ENCODE data around the gene MLANA. TPM values are rescaled to one million over a fixed set of nuclear protein-coding genes. Genes with fewer than 3 reads are reported as not detected.

MLANA gene
- total and polyA plus RNA-seq, 2 experiments from 2014 or later, result 0.24 TPM; not detected in 1

DNA sequence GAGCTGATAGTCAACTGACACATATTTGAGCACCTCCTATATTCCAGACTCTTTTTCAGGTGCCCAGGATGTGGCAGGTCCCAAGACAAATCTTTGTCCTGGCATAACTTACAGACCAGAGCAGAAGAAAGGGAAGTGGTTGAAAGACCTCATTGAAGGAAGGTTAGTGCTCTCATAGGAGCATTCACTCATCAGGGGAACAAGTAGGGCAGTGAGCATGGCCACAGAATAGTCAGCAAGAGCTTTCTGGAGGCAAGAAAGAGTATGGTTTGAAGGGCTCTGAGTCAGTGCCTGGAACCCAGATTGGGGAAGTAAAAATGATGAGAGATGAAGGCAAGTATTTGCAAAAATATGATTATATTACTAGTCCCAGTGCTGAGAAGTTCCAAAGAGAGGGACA is 32.8 kb upstream of the MLANA start:
- Histone ChIP-seq H3K4me1 (ENCODE audit: insufficient read depth) (no peaks in the 10 kb centered on the region), H3K27ac (no peak overlapping the region), H3K9me2 (ENCODE audit: insufficient read depth) (no peaks in the 10 kb centered on the region), H3K9ac (no peak overlapping the region), H3F3A (ENCODE audit: insufficient read depth) (no peaks in the 10 kb centered on the region), H3K27me3 (replicated peaks; ENCODE audit: insufficient read depth) (no peaks in the 10 kb centered on the region), H3K79me2 (ENCODE audit: insufficient read depth) (no peaks in the 10 kb centered on the region), H3K4me2 (ENCODE audit: unreplicated experiment) (no peak overlapping the region), H4K20me1 (ENCODE audit: insufficient read depth) (no peaks in the 10 kb centered on the region), H2AFZ (no peak overlapping the region), H3K9me3 (ENCODE audit: low read depth) (no peaks in the 10 kb centered on the region), H3K4me3 (no peak overlapping the region), H3K36me3 (ENCODE audit: low read depth) (no peaks in the 10 kb centered on the region)
- no peak for TF ChIP-seq EZH2phosphoT487 (IDR thresholded peaks at IDR 0.05; ENCODE audit: insufficient read depth, low read depth)
- TF ChIP-seq EZH2 (IDR thresholded peaks at IDR 0.05; ENCODE audit: insufficient read depth, poor library complexity, severe bottlenecking), result no peak
- in situ Hi-C loops (cut with MboI), result no loop called here
- DNase-seq, result no peak

DNA sequence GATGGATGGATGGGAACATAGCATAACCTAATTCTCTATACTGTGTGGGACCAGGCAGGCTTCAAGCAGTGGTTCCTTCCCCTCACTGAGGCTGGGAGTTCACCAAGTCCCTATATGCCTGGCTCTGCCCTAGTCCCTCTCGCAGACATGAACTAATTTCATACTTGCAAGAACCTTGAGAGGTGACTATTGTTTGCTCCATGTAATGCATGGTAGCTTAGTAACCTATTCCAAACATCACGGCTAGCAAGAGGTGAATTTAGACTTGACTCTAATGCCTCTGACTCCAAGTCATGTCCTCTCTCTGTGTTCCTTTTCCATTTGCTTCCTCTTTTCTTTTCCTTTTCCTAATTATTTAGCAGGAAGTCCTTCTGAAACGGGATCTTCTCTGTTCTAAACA is 31.9 kb upstream of the MLANA start:
- H3K79me2 ChIP-seq (ENCODE audit: insufficient read depth), result no peaks in the 10 kb centered on the region
- no peaks in the 10 kb centered on the region for H3F3A ChIP-seq (ENCODE audit: insufficient read depth)
- H3K4me2 ChIP-seq (ENCODE audit: unreplicated experiment), result no peak overlapping the region
- no peak for DNase-seq
- no peaks in the 10 kb centered on the region for H4K20me1 ChIP-seq (ENCODE audit: insufficient read depth)
- TF ChIP-seq EZH2 (IDR thresholded peaks at IDR 0.05; ENCODE audit: insufficient read depth, poor library complexity, severe bottlenecking), result no peak
- no peak for TF ChIP-seq EZH2phosphoT487 (IDR thresholded peaks at IDR 0.05; ENCODE audit: insufficient read depth, low read depth)
- 42 to 44% methylated on average over 3 of the region's 3 CpGs for WGBS, 2 experiments (ENCODE audit: low coverage in 1 of 2, low lambda C conversion rate in 2 of 2, missing lambda C conversion rate in 2 of 2)
- H3K36me3 ChIP-seq (ENCODE audit: low read depth), result no peaks in the 10 kb centered on the region
- no peak overlapping the region for H3K27ac ChIP-seq
- no peaks in the 10 kb centered on the region for H3K4me1 ChIP-seq (ENCODE audit: insufficient read depth)
- H3K9ac ChIP-seq, result no peak overlapping the region
- in situ Hi-C loops (cut with MboI), result no loop called here
- no peaks in the 10 kb centered on the region for H3K27me3 ChIP-seq (replicated peaks; ENCODE audit: insufficient read depth)
- no peak overlapping the region for H3K4me3 ChIP-seq
- H3K9me2 ChIP-seq (ENCODE audit: insufficient read depth), result no peaks in the 10 kb centered on the region
- H3K9me3 ChIP-seq (ENCODE audit: low read depth), result no peaks in the 10 kb centered on the region
- no peak overlapping the region for H2AFZ ChIP-seq

DNA sequence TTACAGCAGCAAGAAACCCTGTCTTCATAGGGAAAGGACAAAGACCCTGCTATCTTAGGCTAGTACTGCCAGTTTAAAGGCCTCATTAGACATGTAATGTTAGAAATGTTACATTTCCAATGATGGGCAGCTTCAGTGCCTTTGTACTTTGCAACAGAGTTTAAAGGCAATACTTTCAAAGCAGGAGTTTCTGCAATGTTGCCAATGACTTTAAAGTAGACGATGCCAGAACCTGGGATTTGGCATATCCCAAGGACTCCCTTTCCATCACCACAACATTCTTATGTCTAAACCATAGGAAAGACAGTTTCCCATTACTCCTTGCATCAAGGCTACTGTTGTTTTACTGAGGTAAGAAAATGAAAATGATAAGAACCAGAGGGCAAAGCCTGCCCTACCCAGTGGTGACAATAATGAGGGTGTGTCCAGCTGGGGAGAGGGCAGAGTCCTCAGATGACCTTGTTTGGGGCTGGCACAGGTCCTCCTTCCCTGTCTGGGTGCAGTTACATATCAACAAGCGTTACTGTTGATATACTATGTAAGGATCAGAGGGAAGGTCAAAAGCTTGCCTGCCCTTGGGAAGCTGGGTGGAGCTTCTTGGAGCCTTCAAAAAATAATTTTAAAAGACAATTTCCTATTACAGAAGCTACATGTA is 27.5 kb upstream of the MLANA start:
- Histone ChIP-seq H3K4me3 (no peak overlapping the region), H3K4me1 (ENCODE audit: insufficient read depth) (no peaks in the 10 kb centered on the region), H3F3A (ENCODE audit: insufficient read depth) (no peaks in the 10 kb centered on the region), H3K27me3 (replicated peaks; ENCODE audit: insufficient read depth) (no peaks in the 10 kb centered on the region), H3K79me2 (ENCODE audit: insufficient read depth) (no peaks in the 10 kb centered on the region), H4K20me1 (ENCODE audit: insufficient read depth) (no peaks in the 10 kb centered on the region), H3K36me3 (ENCODE audit: low read depth) (no peaks in the 10 kb centered on the region), H2AFZ (no peak overlapping the region), H3K9me2 (ENCODE audit: insufficient read depth) (no peaks in the 10 kb centered on the region), H3K9me3 (ENCODE audit: low read depth) (no peaks in the 10 kb centered on the region), H3K27ac (no peak overlapping the region), H3K9ac (no peak overlapping the region), H3K4me2 (ENCODE audit: unreplicated experiment) (no peak overlapping the region)
- in situ Hi-C loops (cut with MboI), result no loop called here
- WGBS, 2 experiments (ENCODE audit: low coverage in 1 of 2, low lambda C conversion rate in 2 of 2, missing lambda C conversion rate in 2 of 2), result 79 to 82% methylated on average over 2 of the region's 2 CpGs
- TF ChIP-seq EZH2phosphoT487 (IDR thresholded peaks at IDR 0.05; ENCODE audit: insufficient read depth, low read depth) (no peak), EZH2 (IDR thresholded peaks at IDR 0.05; ENCODE audit: insufficient read depth, poor library complexity, severe bottlenecking) (no peak)
- DNase-seq, result no peak

DNA sequence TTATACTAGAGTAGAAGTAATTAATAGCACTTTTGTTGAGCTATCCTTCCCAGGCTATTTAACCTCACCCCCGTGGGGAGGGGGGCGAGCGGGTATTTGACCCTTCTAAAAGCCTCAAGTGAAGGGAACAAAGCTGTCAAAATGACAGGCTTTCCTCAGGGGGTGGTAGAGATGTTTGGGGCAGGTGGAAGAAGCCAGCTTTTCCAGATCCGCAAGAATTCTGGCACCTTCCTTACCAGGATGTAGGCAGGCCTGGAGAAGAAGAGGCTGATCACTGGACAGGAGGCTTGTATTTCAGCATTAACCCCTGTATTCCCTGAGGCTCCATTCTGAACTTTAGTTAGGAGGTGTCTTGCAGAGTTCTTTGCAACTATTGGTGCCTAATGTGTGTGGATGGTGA is 26.2 kb upstream of the MLANA start:
- Histone ChIP-seq H2AFZ (no peak overlapping the region), H3K27ac (no peak overlapping the region), H4K20me1 (ENCODE audit: insufficient read depth) (no peaks in the 10 kb centered on the region), H3K9me2 (ENCODE audit: insufficient read depth) (no peaks in the 10 kb centered on the region), H3K4me1 (ENCODE audit: insufficient read depth) (no peaks in the 10 kb centered on the region), H3K27me3 (replicated peaks; ENCODE audit: insufficient read depth) (no peaks in the 10 kb centered on the region), H3K79me2 (ENCODE audit: insufficient read depth) (no peaks in the 10 kb centered on the region), H3F3A (ENCODE audit: insufficient read depth) (no peaks in the 10 kb centered on the region), H3K4me3 (no peak overlapping the region), H3K4me2 (ENCODE audit: unreplicated experiment) (no peak overlapping the region), H3K9ac (no peak overlapping the region), H3K36me3 (ENCODE audit: low read depth) (no peaks in the 10 kb centered on the region), H3K9me3 (ENCODE audit: low read depth) (no peaks in the 10 kb centered on the region)
- WGBS, 2 experiments (ENCODE audit: low coverage in 1 of 2, low lambda C conversion rate in 2 of 2, missing lambda C conversion rate in 2 of 2), result 90 to 91% methylated on average over 4 of the region's 4 CpGs
- in situ Hi-C loops (cut with MboI), result no loop called here
- TF ChIP-seq EZH2phosphoT487 (IDR thresholded peaks at IDR 0.05; ENCODE audit: insufficient read depth, low read depth) (no peak), EZH2 (IDR thresholded peaks at IDR 0.05; ENCODE audit: insufficient read depth, poor library complexity, severe bottlenecking) (no peak)
- no peak for DNase-seq

DNA sequence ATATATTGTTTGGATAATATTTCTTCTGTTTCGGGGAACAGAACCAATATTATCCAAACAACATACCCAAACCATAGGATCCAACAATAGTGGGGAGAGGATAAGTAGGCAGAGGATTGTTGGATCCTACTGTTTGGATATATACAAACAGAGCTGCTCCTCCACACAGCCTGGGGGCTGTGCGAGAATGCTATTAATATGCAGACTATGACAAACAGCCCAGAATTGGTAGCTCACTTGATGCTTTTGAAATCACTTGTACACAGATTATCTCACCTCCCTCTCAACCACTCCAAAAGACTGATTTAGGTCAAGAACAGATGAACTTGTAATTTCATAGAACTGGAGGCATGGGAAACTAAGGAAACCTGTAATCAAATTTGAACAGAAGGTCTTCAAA is 24.4 kb upstream of the MLANA start:
- Histone ChIP-seq H3K4me3 (no peak overlapping the region), H3K27ac (no peak overlapping the region), H2AFZ (no peak overlapping the region), H3K4me1 (ENCODE audit: insufficient read depth) (no peaks in the 10 kb centered on the region), H3K79me2 (ENCODE audit: insufficient read depth) (no peaks in the 10 kb centered on the region), H4K20me1 (ENCODE audit: insufficient read depth) (no peaks in the 10 kb centered on the region), H3K9me2 (ENCODE audit: insufficient read depth) (no peaks in the 10 kb centered on the region), H3K9ac (no peak overlapping the region), H3F3A (ENCODE audit: insufficient read depth) (no peaks in the 10 kb centered on the region), H3K9me3 (ENCODE audit: low read depth) (no peaks in the 10 kb centered on the region), H3K4me2 (ENCODE audit: unreplicated experiment) (no peak overlapping the region), H3K36me3 (ENCODE audit: low read depth) (no peaks in the 10 kb centered on the region), H3K27me3 (replicated peaks; ENCODE audit: insufficient read depth) (no peaks in the 10 kb centered on the region)
- 86 to 92% methylated on average over 2 of the region's 2 CpGs for WGBS, 2 experiments (ENCODE audit: low coverage in 1 of 2, low lambda C conversion rate in 2 of 2, missing lambda C conversion rate in 2 of 2)
- DNase-seq, result no peak
- in situ Hi-C loops (cut with MboI), result no loop called here
- TF ChIP-seq EZH2 (IDR thresholded peaks at IDR 0.05; ENCODE audit: insufficient read depth, poor library complexity, severe bottlenecking) (no peak), EZH2phosphoT487 (IDR thresholded peaks at IDR 0.05; ENCODE audit: insufficient read depth, low read depth) (no peak)

Data from GM23248 (cell line).